Mucosa of rectum (tissue), 2 donors: Measurements from ENCODE around the gene FAM168B.

Source experiments
- H3K27ac ChIP-seq, 2 donors: one replicate each; pipeline ENCODE4 v1.7.0; 2013; ENCODE audit warnings: inconsistent platforms in 2 of 2, low read depth in 2 of 2, low read length in 2 of 2
- H3K27me3 ChIP-seq, 2 donors: one replicate each; pipeline ENCODE4 v1.7.0; 2013; ENCODE audit warnings: low read length in 2 of 2; ENCODE audit not compliant: control insufficient read depth in 2 of 2, insufficient read depth in 2 of 2
- H3K36me3 ChIP-seq, 2 donors: one replicate each; pipeline ENCODE4 v1.7.0; 2013; ENCODE audit warnings: low read length in 2 of 2; ENCODE audit not compliant: control insufficient read depth in 2 of 2, insufficient read depth in 2 of 2
- H3K4me1 ChIP-seq, 2 donors: one replicate each; pipeline ENCODE4 v1.7.0; 2013; ENCODE audit warnings: low read length in 2 of 2, mild to moderate bottlenecking in 1 of 2; ENCODE audit not compliant: control insufficient read depth in 2 of 2, insufficient read depth in 2 of 2
- H3K4me3 ChIP-seq, 2 donors: one replicate each; pipeline ENCODE4 v1.7.0; 2013; ENCODE audit warnings: low read length in 2 of 2
- H3K9ac ChIP-seq, 2 donors: one replicate each; pipeline ENCODE4 v1.7.0; 2013; ENCODE audit warnings: low read length in 2 of 2, low read depth in 1 of 2, mild to moderate bottlenecking in 1 of 2
- H3K9me3 ChIP-seq, 2 donors: one replicate each; pipeline ENCODE4 v1.7.0; 2013; ENCODE audit warnings: low read length in 2 of 2; ENCODE audit not compliant: control insufficient read depth in 2 of 2
- donor health status: healthy.
- donor health status: Normal muscosa, but diverticular disease.

The FAM168B gene

DNA sequence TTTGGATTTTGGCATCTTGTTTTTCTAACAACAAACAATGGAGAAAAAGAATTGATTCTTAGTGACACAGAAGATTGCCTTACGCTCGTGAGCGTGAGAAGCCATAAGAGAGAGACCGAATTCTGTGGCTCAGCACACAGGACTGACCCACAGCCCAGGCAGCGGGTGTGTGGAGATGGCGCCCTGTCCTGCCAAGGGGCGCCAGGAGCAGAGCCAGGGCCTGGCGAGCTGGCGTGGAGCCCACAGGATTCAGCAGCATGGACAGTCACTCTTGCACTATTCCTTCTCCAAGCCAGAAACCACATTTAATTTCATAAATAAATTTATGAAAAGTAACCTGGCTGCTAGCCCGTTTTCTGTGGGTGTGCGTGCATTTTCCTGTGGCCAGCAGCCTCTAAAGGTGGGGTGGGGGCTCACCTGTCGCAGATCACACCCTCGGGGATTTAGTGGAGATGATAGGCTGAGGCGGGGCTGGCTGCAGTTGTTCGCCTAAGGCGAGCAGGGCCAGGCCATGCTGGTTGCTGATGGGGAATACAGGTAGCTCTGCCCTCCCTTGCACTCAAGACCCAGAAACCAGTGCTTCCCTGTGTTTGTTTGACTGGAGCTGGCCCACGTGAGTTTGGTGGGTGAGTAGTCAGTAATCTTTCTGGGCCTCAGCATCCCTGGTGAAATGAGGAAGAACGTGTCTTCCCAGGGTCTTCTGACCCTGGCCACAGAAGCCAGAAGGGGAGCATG, 46.2 kb downstream of the FAM168B start:
- no peak overlapping the region for H3K27ac ChIP-seq
- H3K27me3 ChIP-seq = no peaks in the 10 kb centered on the region
- H3K4me3 ChIP-seq = no peak overlapping the region
- H3K9me3 ChIP-seq = no peaks in the 10 kb centered on the region
- no peaks in the 10 kb centered on the region for H3K4me1 ChIP-seq
- peaks cover 51 to 54% of the 10 kb centered on the region in 2 donors for H3K36me3 ChIP-seq
- no peak overlapping the region for H3K9ac ChIP-seq

DNA sequence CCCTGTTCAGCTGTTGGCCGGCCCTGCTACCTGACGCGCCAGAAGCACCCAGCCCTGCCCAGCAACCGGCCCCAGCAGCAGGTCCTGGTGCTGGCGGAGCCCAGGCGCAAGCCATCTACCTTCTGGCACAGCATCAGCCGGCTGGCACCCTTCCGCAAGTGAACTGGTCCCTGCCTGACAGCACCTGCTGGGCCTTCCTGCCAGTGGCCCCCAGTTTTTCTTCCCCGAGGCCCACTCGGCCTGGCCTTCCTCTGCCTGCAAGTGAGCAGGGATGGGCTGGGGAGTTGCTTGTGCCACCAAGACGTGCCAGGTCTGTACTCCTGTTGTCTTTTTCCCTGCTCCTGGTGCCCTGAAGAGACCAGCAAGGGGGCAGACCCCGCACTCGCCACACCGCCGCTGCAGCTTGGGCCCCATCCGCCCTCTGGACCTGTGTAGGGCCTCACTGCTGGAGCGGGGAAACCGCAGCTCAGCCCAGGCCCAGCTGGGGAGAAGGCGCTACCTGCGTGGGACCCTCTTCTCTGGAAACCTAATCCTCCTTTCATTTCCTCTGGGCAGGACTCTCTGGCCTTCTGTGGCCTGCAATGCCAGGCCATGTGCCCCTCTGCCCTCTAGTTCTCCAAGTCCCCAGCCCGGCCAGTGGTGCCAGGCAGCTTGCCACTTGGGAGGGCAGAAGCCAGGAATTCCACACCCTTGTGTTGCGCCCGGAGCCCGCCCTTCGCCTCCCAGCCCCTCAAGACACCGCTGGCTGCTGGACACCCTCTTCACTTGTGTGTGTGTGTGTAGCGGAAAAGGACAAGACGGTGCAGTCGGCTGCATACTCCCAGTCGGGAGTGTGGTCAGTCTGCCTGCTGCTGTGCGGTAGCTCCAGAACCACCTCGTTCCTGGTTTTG, 47.0 kb downstream of the FAM168B start:
- Histone ChIP-seq H3K4me1 (no peaks in the 10 kb centered on the region), H3K4me3 (no peak overlapping the region), H3K36me3 (peaks cover 43 to 46% of the 10 kb centered on the region in 2 donors), H3K9ac (no peak overlapping the region), H3K27me3 (peaks cover 0 to 2% of the 10 kb centered on the region in 2 donors), H3K9me3 (no peaks in the 10 kb centered on the region), H3K27ac (no peak overlapping the region)

DNA sequence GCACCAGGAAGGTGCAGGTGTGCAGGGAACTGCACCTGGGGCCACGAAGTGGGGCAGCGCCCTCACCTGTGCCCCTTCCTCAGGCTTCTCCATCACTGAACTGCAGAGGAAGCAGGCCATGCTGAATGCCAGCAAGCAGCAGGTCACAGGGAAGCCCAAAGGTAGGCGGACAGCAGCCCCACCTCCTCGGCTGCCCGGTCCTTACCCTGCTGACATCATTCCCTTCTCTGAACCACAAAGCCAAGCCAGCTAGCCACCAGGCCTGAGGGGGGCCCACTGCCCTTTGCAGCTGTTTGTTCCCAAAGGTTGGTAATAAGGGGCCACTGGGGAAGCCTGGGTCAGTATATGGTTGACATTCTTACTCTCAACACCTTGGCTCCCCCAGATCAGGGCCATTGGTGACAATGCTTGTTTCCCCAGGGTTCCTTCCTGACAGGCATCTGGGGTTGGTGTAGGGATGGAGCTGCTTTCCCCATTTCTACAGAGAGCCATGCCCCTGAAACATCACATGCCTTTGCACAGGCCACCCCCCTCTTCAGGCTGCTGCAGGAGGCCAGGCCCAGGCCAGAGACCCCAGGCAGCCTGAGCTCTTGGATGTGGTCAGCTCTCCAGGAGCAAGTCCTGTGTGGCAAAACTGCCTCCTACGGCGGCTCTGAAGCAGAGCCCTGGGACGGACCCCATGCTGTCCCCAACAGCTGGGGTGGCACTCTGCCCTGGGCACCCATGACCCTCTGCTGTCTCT, 47.8 kb downstream of the FAM168B start:
- Histone ChIP-seq H3K27ac (no peak overlapping the region), H3K4me3 (no peak overlapping the region), H3K4me1 (no peaks in the 10 kb centered on the region), H3K9me3 (no peaks in the 10 kb centered on the region), H3K9ac (no peak overlapping the region), H3K27me3 (peaks cover 0 to 4% of the 10 kb centered on the region in 2 donors), H3K36me3 (peaks cover 35 to 39% of the 10 kb centered on the region in 2 donors)

DNA sequence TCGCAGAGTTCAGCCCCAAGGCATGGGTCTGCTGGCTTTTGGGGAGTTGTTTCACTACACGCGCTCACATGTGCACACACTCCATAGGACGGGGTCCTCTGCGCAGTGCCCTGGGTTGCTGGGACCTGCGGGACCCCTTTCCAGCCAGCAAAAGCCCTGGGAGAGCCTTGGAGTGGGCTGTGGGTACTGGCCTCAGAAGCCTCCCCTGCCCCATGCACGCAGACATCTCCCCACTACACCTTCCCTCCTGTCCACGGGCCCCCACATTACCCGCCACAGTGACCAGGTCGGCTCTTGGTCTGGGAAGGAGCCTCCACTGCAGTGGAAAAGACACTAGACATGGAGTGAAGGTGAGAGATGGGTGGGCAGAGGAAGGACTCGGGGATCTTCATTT, 48.5 kb downstream of the FAM168B start:
- H3K36me3 ChIP-seq = peaks cover 29 to 32% of the 10 kb centered on the region in 2 donors
- no peak overlapping the region for H3K4me3 ChIP-seq
- H3K27me3 ChIP-seq = peaks cover 0 to 4% of the 10 kb centered on the region in 2 donors
- H3K9me3 ChIP-seq = no peaks in the 10 kb centered on the region
- H3K27ac ChIP-seq = no peak overlapping the region
- no peak overlapping the region for H3K9ac ChIP-seq
- no peaks in the 10 kb centered on the region for H3K4me1 ChIP-seq

DNA sequence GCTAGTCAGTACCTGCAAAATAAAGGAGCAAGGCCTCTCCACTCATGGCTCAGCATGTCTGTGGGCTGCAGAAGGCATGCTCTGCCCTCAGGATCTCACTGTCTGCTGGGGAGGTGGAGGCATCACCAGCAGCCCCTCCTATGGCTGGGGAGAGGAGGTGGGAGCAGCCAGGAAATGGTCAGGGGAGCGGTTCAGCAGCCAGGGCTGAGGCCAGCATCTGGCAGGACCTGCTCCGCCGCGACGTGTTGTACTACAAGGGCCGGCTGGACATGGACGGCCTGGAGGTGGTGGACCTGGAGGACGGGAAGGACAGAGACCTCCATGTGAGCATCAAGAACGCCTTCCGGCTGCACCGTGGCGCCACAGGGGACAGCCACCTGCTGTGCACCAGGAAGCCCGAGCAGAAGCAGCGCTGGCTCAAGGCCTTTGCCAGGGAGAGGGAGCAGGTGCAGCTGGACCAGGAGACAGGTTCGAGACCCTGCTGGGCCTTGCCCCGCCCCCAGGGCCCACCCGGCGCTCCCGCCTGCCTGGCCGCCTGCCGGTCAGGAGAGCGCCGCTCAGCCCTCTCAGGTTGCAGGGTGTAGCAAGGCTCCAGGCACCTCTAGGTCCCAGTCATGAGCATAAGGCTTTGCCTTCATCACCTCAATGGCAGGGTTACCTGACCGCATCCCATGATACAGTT, 49.0 kb downstream of the FAM168B start:
- Histone ChIP-seq H3K36me3 (peaks cover 24 to 26% of the 10 kb centered on the region in 2 donors), H3K27ac (no peak overlapping the region), H3K4me3 (no peak overlapping the region), H3K9me3 (no peaks in the 10 kb centered on the region), H3K27me3 (peaks cover 0 to 6% of the 10 kb centered on the region in 2 donors), H3K9ac (no peak overlapping the region), H3K4me1 (no peaks in the 10 kb centered on the region)

DNA sequence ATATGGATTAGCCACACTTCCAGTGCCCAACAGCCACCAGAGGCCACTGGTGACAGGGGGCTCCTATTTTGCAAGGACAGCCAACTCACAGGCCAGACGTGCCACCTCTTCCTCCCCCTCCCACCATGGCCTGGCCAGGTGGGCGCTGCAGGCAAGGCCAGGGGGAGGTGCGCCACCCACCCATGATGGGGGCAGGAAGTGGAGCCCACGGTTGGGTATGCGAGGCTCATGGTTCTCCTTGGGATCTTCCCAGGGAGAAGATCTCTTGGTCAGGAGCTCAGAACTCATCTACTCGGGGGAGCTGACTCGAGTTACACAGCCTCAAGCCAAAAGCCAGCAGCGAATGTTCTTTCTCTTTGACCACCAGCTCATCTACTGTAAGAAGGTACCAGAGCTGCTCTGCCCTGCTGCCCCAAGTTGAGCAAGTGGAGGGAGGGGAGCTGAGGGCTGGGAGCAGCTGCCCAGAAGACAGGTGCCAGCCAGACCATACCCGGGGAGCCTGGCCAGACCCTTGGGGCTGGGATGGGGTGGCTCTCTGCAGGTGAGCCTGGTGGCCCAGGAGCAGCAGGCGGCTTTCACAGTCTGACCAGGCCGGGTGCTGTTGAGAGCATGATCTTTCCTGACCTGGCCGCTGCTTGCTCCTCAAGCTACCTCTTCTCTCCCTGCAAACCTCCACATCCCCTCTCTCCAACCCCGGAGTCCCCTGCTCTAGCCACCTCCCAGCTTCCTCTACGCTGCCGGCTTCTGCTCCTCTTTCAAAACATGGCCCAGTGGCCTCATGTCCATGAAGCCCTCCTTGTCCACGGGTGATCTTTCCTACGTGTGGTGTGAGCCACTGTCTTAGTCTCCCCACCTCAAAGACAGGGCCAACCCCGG, 49.8 kb downstream of the FAM168B start:
- H3K4me1 ChIP-seq = no peaks in the 10 kb centered on the region
- no peak overlapping the region for H3K9ac ChIP-seq
- H3K9me3 ChIP-seq = no peaks in the 10 kb centered on the region
- H3K36me3 ChIP-seq = peaks cover 16 to 19% of the 10 kb centered on the region in 2 donors
- H3K27ac ChIP-seq = no peak overlapping the region
- H3K4me3 ChIP-seq = no peak overlapping the region
- H3K27me3 ChIP-seq = peaks cover 0 to 6% of the 10 kb centered on the region in 2 donors

DNA sequence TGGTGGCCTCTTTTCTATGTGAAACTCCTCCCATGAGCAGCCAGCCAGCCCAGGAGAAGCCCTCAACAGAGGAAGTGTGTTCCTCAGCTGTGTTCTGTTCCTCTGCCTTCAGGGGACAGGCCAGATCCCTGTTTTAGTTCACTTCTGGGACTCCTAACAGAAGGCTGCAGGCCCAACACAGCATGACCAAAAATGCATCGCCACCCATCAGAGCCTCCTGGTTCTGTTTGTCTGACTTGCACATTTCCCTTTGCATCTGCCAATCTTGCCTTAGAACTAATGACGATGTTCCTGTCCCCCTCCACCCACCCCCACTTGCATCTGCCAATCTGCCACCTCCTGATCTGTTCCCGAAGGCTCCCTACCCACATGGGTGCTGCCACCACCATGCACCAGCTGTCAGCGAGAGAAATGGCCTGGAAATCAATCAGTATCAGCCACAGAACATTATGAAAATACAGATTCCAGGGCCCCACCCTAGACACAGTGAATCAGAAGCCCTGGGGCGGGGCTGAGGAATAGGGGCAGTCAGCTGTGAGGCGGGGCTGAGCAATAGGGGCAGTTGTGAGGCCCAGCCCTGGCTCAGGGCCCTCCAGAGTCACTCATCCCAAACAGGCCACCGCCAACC, 51.0 kb downstream of the FAM168B start:
- Histone ChIP-seq H3K36me3 (peaks cover 6 to 10% of the 10 kb centered on the region in 2 donors), H3K4me1 (no peaks in the 10 kb centered on the region), H3K9me3 (no peaks in the 10 kb centered on the region), H3K27ac (no peak overlapping the region), H3K27me3 (peaks cover 0 to 6% of the 10 kb centered on the region in 2 donors), H3K9ac (no peak overlapping the region), H3K4me3 (no peak overlapping the region)

DNA sequence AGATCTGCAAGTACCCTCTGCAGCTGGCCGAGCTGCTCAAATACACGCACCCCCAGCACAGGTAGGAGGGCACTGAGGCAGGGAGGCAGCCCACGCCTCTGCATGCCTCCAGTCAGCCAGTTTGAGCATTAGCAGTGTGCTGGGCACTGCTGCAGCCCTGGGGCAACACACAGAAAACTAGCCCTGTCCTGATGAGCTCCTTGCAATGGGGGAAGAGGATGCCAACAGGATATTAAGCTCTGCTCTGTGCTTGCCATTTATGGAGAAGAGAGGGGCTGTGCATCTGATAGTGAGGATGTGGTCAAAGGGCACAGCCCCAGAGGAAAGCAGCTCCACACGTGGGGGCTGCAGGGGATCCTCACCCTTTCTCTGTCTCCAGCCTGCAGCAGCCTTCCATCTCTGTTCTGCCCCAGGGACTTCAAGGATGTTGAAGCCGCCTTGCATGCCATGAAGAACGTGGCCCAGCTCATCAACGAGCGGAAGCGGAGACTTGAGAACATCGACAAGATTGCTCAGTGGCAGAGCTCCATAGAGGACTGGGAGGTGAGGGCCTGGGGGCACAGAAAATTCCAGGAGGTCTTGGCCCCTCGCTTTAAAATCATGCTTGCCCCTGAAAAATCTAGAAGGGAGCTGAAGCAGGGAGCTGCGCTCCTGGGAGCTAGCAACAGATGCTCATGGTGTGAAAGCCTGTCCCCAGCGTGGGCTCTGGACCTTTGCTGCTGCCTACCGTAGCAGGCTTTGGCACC, 51.7 kb downstream of the FAM168B start:
- no peak overlapping the region for H3K9ac ChIP-seq
- no peak overlapping the region for H3K4me3 ChIP-seq
- H3K9me3 ChIP-seq = no peaks in the 10 kb centered on the region
- peaks cover 0 to 3% of the 10 kb centered on the region in 2 donors for H3K36me3 ChIP-seq
- no peaks in the 10 kb centered on the region for H3K4me1 ChIP-seq
- H3K27me3 ChIP-seq = peaks cover 0 to 9% of the 10 kb centered on the region in 2 donors
- no peak overlapping the region for H3K27ac ChIP-seq
